ENCODE data around the gene NFIC.

DNA sequence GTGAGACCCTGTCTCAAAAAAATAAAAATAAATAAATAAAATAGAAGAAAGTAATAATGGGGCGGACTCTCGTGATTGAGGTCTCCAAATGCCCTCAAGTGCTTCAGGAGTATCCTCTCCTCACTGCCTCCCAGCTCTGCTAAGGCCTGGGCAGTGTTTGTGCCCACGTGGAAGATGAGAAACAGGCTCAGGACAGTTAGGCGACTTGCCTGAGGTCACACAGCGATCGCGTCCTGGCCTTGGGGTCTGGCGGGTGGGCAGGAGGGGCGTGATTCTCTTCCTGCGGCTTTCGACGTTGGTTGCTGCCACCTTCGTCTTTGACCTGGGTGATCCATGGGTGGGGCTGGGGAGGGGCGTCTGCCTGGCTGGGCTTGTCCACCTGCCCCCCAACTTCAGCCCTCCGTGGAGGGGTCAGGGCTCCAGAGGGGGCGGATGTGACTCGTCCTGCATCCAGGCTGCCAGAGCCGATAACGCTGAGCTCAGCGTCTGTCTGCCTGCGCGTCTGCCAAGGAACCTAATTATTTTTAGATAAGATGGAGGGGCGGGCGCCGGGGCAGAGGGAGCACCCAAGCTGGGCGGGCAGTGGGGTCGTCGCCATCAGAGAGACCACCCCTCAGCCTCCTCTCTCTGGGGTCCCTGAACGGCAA is 56.9 kb downstream of the NFIC start:
- TF ChIP-seq EZH2 (IDR thresholded peaks at IDR 0.05; ENCODE audit: borderline replicate concordance, low read length): no peak
- TF ChIP-seq, protein P1, sequence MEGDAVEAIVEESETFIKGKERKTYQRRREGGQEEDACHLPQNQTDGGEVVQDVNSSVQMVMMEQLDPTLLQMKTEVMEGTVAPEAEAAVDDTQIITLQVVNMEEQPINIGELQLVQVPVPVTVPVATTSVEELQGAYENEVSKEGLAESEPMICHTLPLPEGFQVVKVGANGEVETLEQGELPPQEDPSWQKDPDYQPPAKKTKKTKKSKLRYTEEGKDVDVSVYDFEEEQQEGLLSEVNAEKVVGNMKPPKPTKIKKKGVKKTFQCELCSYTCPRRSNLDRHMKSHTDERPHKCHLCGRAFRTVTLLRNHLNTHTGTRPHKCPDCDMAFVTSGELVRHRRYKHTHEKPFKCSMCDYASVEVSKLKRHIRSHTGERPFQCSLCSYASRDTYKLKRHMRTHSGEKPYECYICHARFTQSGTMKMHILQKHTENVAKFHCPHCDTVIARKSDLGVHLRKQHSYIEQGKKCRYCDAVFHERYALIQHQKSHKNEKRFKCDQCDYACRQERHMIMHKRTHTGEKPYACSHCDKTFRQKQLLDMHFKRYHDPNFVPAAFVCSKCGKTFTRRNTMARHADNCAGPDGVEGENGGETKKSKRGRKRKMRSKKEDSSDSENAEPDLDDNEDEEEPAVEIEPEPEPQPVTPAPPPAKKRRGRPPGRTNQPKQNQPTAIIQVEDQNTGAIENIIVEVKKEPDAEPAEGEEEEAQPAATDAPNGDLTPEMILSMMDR (conservative IDR thresholded peaks at IDR 0.05 in 1 of 2, IDR thresholded peaks at IDR 0.05 in 1 of 2; ENCODE audit: extremely low read depth in 1 of 2, insufficient read depth in 1 of 2, low read depth in 1 of 2, low read length in 2 of 2): no peak

Measured in mammary epithelial cell (primary cell).